OCI-LY7 (cell line): ENCODE measurements around the gene FMN1. TPM values are rescaled to one million over a fixed set of nuclear protein-coding genes. Genes with fewer than 3 reads are reported as not detected.

Experiments
- BruUV-seq: library from RNA; stranded (reverse); fragments of 400-500 nt; replicated peaks from 2 replicates; lab custom pipeline; 2021; lab: Mats Ljungman, UMichigan
- CTCF ChIA-PET: fragments of 300-600 bp; sonication (Branson Sonifier 250); formaldehyde crosslinking; loops from one replicate; lab custom pipeline; 2022; ENCODE audit warnings: antibody characterized with exemption; ENCODE audit not compliant: unreplicated experiment; lab: Charles Lee
- POLR2A ChIA-PET: fragments of 300-600 bp; sonication (Branson Sonifier 250); formaldehyde crosslinking; loops from one replicate; lab custom pipeline; 2022; ENCODE audit warnings: antibody characterized with exemption; lab: Charles Lee
- DNase-seq: peaks from one replicate; pipeline ENCODE4 v3.0.0-alpha.2; 2015; ENCODE audit warnings: low spot score
- H2AFZ ChIP-seq: fragments of 200-600 bp; sonication (generic), shearing (Covaris generic); 2 replicates; pipeline ENCODE4 v1.6.1; 2014; ENCODE audit warnings: mild to moderate bottlenecking, antibody characterized with exemption, low read length, moderate library complexity
- H3K27ac ChIP-seq: fragments of 200-600 bp; sonication (generic); 2 replicates; pipeline ENCODE4 v1.5.1; 2014; ENCODE audit warnings: mixed run types, low read depth, mild to moderate bottlenecking, moderate library complexity, low read length, inconsistent platforms; ENCODE audit not compliant: poor library complexity, severe bottlenecking
- H3K36me3 ChIP-seq: fragments of 200-600 bp; sonication (generic); 2 replicates; pipeline ENCODE4 v1.6.1; 2014; ENCODE audit warnings: mild to moderate bottlenecking, antibody characterized with exemption, low read length, moderate library complexity, mixed read lengths; ENCODE audit not compliant: insufficient read depth
- H3K4me1 ChIP-seq: fragments of 200-600 bp; sonication (generic); 2 replicates; pipeline ENCODE4 v1.5.1; 2014; ENCODE audit warnings: mild to moderate bottlenecking, low read length; ENCODE audit not compliant: insufficient read depth, poor library complexity, severe bottlenecking
- H3K4me2 ChIP-seq: fragments of 200-600 bp; sonication (generic); 2 replicates; pipeline ENCODE4 v1.6.1; 2014; ENCODE audit warnings: mild to moderate bottlenecking, low read length
- H3K4me3 ChIP-seq: fragments of 200-600 bp; sonication (generic); 2 replicates; pipeline ENCODE4 v1.5.1; 2014; ENCODE audit warnings: mild to moderate bottlenecking, low read depth, low read length; ENCODE audit not compliant: poor library complexity, severe bottlenecking
- H3K79me2 ChIP-seq: fragments of 200-600 bp; sonication (generic); 2 replicates; pipeline ENCODE4 v1.6.1; 2016; ENCODE audit warnings: low read depth, mild to moderate bottlenecking, low read length, moderate library complexity, mixed read lengths; ENCODE audit not compliant: insufficient read depth
- H3K9me2 ChIP-seq: fragments of 200-600 bp; sonication (generic); 2 replicates; pipeline ENCODE4 v1.6.1; 2016; ENCODE audit warnings: mild to moderate bottlenecking, low read length, mixed read lengths; ENCODE audit not compliant: insufficient read depth
- H3K9me3 ChIP-seq: fragments of 200-600 bp; sonication (generic); 2 replicates; pipeline ENCODE4 v1.6.1; 2014; ENCODE audit warnings: mild to moderate bottlenecking, mixed run types, low read length, mixed read lengths
- H4K20me1 ChIP-seq: fragments of 200-600 bp; sonication (generic); 2 replicates; pipeline ENCODE4 v1.6.1; 2014; ENCODE audit warnings: mild to moderate bottlenecking, antibody characterized with exemption, low read length, moderate library complexity, mixed read lengths; ENCODE audit not compliant: insufficient read depth
- CTCF ChIP-seq: fragments of 200-600 bp; sonication (generic); conservative IDR thresholded peaks from 2 replicates; pipeline ENCODE4 v1.5.1; 2014; ENCODE audit warnings: mild to moderate bottlenecking, antibody characterized with exemption, low read length, moderate library complexity, mixed read lengths
- EZH2phosphoT487 ChIP-seq: fragments of 200-600 bp; sonication (generic); IDR thresholded peaks from 2 replicates; pipeline ENCODE4 v1.6.1; 2018; ENCODE audit warnings: low read depth, borderline replicate concordance, mild to moderate bottlenecking, mixed run types, antibody characterized with exemption, low read length, moderate library complexity, mixed read lengths
- intact Hi-C: fragments of 100-400 bp; cut with micrococcal nuclease; formaldehyde crosslinking; loops from one replicate; pipeline ENCODE4 v1.10.0; 2022; ENCODE audit not compliant: unreplicated experiment
- total RNA-seq, 2 experiments: library from RNA; depleted of rRNA in 1 of 2; stranded (reverse); fragments of >200 nt in 1 of 2; shearing (Covaris generic) in 1 of 2; gene quantifications; 2 replicates each; pipeline ENCODE4 v1.2.3, GENCODE V29; 2014 to 2022

The FMN1 gene
- total RNA-seq, 2 experiments from 2014 or later, result 3.2 to 4.2 TPM

GRCh38 chr15:33198541-33198940 is 4.0 kb upstream of the FMN1 start:
- Histone ChIP-seq H3K9me2 (no peaks in the 10 kb centered on the region), H4K20me1 (no peaks in the 10 kb centered on the region), H3K4me2 (no peak overlapping the region), H3K27ac (no peak overlapping the region), H3K9me3 (no peaks in the 10 kb centered on the region), H3K4me1 (peaks cover 26% of the 10 kb centered on the region), H2AFZ (no peak overlapping the region), H3K4me3 (no peak overlapping the region), H3K79me2 (no peaks in the 10 kb centered on the region), H3K36me3 (no peaks in the 10 kb centered on the region)
- no peak for TF ChIP-seq CTCF
- no peak for TF ChIP-seq EZH2phosphoT487
- ChIA-PET CTCF (interaction anchor here (0.9 kb wide), 1 partner anchor 10 kb away, joined by 3 read pairs; no protein-coding TSS in a partner anchor), POLR2A (interaction anchor here (1.0 kb wide), 1 partner anchor 10 kb away, joined by 4 read pairs; no protein-coding TSS in a partner anchor)
- intact Hi-C loops, result no loop called here
- no peak for DNase-seq
- no TSS peak for BruUV-seq

- H3K9me3 ChIP-seq, result no peaks in the 10 kb centered on the region
- no peaks in the 10 kb centered on the region for H3K79me2 ChIP-seq
These were observed 3.1 kb upstream of the FMN1 start for GRCh38 chr15:33197636-33198035.

More at GRCh38 chr15:33197636-33198035, 3.1 kb upstream of the FMN1 start:
- no peaks in the 10 kb centered on the region for H4K20me1 ChIP-seq
- H3K4me1 ChIP-seq, result peaks cover 26% of the 10 kb centered on the region
- no peak overlapping the region for H3K4me2 ChIP-seq
- H2AFZ ChIP-seq, result no peak overlapping the region
- no TSS peak for BruUV-seq
- POLR2A ChIA-PET, result no interaction called here
- DNase-seq, result no peak
- CTCF ChIA-PET, result no interaction called here
- no peaks in the 10 kb centered on the region for H3K9me2 ChIP-seq
- TF ChIP-seq EZH2phosphoT487 (no peak), CTCF (no peak)
- no peak overlapping the region for H3K27ac ChIP-seq
- intact Hi-C loops, result no loop called here
- no peaks in the 10 kb centered on the region for H3K36me3 ChIP-seq
- no peak overlapping the region for H3K4me3 ChIP-seq
